Measurements from ENCODE around the gene CCDC40. TPM values are rescaled to one million over a fixed set of nuclear protein-coding genes. Genes with fewer than 3 reads are reported as not detected.
A peak's percentile ranks its signal among the peaks of the same experiment; 100 is the strongest.

Gene CCDC40, protein sequence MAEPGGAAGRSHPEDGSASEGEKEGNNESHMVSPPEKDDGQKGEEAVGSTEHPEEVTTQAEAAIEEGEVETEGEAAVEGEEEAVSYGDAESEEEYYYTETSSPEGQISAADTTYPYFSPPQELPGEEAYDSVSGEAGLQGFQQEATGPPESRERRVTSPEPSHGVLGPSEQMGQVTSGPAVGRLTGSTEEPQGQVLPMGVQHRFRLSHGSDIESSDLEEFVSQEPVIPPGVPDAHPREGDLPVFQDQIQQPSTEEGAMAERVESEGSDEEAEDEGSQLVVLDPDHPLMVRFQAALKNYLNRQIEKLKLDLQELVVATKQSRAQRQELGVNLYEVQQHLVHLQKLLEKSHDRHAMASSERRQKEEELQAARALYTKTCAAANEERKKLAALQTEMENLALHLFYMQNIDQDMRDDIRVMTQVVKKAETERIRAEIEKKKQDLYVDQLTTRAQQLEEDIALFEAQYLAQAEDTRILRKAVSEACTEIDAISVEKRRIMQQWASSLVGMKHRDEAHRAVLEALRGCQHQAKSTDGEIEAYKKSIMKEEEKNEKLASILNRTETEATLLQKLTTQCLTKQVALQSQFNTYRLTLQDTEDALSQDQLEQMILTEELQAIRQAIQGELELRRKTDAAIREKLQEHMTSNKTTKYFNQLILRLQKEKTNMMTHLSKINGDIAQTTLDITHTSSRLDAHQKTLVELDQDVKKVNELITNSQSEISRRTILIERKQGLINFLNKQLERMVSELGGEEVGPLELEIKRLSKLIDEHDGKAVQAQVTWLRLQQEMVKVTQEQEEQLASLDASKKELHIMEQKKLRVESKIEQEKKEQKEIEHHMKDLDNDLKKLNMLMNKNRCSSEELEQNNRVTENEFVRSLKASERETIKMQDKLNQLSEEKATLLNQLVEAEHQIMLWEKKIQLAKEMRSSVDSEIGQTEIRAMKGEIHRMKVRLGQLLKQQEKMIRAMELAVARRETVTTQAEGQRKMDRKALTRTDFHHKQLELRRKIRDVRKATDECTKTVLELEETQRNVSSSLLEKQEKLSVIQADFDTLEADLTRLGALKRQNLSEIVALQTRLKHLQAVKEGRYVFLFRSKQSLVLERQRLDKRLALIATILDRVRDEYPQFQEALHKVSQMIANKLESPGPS
- 5.8 TPM for polyA plus RNA-seq (2013, experiment 1 of 2)
- polyA plus RNA-seq (2013, experiment 2 of 2) = 6.3 TPM

DNA sequence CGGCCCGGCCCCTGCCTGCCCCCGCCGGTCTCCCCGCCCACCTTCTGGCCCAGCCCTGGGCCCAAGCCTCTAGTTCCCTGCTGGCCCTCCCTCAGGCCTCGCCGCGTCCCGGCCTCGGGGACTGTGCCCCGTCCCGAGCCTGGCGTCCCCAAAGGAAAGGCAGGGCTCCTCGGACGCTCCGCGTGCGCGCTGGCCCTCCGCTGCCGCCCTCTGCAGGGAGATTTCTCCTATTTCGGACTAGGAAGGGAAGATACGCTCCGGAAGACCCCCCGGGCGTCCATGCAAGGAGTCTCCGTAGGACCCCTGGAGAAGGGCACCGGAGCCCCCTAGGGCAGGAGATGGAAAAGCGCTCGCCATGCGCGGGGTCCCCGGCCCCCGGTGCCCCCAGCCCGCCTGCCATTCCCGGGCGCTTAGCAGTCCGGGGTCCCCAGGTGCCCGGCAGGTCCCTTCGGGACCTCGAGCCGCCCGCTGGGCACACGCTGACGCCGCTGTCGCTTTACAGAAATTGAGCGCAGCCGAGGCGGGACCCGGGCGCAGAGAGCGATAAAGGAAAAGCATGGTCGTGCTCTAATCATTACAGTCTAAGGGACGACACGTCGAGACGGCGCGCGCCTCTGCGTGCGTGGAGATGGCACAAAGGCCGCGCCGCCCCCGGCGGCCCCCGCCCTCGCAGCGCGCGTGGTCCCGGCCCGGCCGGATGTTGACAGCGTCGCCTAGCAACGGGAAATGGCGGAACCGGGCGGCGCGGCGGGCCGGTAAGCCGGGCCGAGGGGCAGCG, at the start of gene CCDC40:
Gene CCDC40 (plus strand): TSS at position 706 of the 778 bp plus-strand sequence. CDS start 21 bp downstream, at position 727.
- Histone ChIP-seq H3K79me1 (ENCODE audit: low read depth, low read length) (no peaks in the 10 kb centered on the region), H4K8ac (ENCODE audit: low read depth, low read length) (peak within 1 kb of the TSS; percentile 89), H3K9ac (ENCODE audit: low read depth, low read length, poor library complexity) (peak within 1 kb of the TSS; percentile 95), H3K9me3 (replicated peaks in 1 of 2; ENCODE audit: control insufficient read depth in 2 of 2, insufficient read depth in 1 of 2, low read depth in 1 of 2, low read length in 2 of 2) (peaks cover 0 to 5% of the 10 kb centered on the region in 2 donors), H3K27me3 (ENCODE audit: control insufficient read depth in 3 of 3, insufficient read depth in 3 of 3, low read depth in 1 of 3, low read length in 3 of 3) (no peaks in the 10 kb centered on the region), H2BK12ac (ENCODE audit: low read length) (no peak within 1 kb of the TSS), H2AFZ (ENCODE audit: low read length) (peak within 1 kb of the TSS; percentile 96), H2BK15ac (ENCODE audit: low read length) (peak within 1 kb of the TSS; percentile 18), H3K27ac (replicated peaks; ENCODE audit: low read length) (peak within 1 kb of the TSS; percentile 95), H4K91ac (ENCODE audit: low read depth, low read length, poor library complexity) (no peak within 1 kb of the TSS), H3K4me2 (ENCODE audit: insufficient read depth, low read length, poor library complexity, severe bottlenecking) (peak within 1 kb of the TSS; percentile 91), H3K4me3 (ENCODE audit: low read length in 2 of 2) (peak within 1 kb of the TSS; percentile 64 to 95), H3K18ac (ENCODE audit: low read length) (peak within 1 kb of the TSS; percentile 99), H3K36me3 (replicated peaks in 1 of 2; ENCODE audit: control insufficient read depth in 2 of 2, insufficient read depth in 2 of 2, low read length in 2 of 2) (peaks cover 9 to 39% of the 10 kb centered on the region in 2 donors), H2BK5ac (ENCODE audit: low read length) (peak within 1 kb of the TSS; percentile 80), H2AK5ac (ENCODE audit: low read depth, low read length) (peak within 1 kb of the TSS; percentile 40), H2BK120ac (ENCODE audit: low read depth, low read length) (no peak within 1 kb of the TSS), H3K23ac (ENCODE audit: low read depth, low read length, poor library complexity) (peak within 1 kb of the TSS; percentile 90), H3K4me1 (ENCODE audit: control insufficient read depth in 2 of 2, insufficient read depth in 1 of 2, low read depth in 1 of 2, low read length in 2 of 2) (peaks cover 0 to 26% of the 10 kb centered on the region in 2 donors), H3K14ac (ENCODE audit: low read length) (peak within 1 kb of the TSS; percentile 94), H3K4ac (ENCODE audit: low read length) (no peak within 1 kb of the TSS)
- WGBS, 2 donors (ENCODE audit: extremely low coverage in 2 of 2, insufficient read length in 2 of 2, insufficient replicate concordance in 1 of 2) = no CpG with 5 or more reads among the region's 89 CpGs
- peak; percentile 81 for DNase-seq (ENCODE audit: low spot score)

DNA sequence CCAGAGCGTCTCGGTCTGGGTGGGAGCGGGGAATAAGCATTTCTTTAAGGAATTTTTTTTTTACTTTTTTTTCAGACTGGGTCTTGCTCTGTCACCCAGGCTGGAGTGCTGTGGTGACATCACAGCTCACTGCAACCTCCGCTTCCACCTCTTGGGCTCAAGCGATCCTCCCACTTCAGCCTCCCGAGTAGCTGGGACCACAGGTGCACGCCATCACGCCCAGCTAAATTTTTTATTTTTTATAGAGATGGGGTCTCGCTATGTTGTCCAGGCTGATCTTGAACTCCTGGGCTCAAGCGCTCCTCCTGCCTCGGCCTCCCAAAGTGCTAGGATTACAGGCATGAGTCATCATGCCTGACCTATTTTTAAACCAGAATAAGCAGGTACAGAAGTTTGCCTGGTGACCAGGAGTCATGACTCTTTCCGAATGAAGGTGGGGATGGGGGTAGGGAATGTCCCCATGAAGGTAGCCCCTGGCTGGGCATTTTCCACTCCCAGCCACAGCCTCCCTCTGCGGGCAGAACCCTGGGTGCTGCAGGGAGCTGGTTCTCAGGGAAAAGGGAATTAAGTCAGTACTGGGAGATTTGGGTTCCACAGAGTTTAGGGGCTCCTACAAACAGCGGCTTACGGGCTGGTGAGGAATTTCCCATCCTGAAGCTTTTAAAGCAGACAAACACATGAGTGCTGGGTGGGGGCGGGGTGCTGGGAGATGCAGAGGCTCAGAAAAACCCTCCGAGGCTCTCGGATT, 49.1 kb upstream of the CCDC40 start:
- peaks cover 3 to 13% of the 10 kb centered on the region in 2 donors for H3K4me1 ChIP-seq (ENCODE audit: control insufficient read depth in 2 of 2, insufficient read depth in 1 of 2, low read depth in 1 of 2, low read length in 2 of 2)
- no peak overlapping the region for H3K27ac ChIP-seq (replicated peaks; ENCODE audit: low read length)
- no peak overlapping the region for H2BK120ac ChIP-seq (ENCODE audit: low read depth, low read length)
- no peak overlapping the region for H3K18ac ChIP-seq (ENCODE audit: low read length)
- peaks cover 5% of the 10 kb centered on the region for H3K79me1 ChIP-seq (ENCODE audit: low read depth, low read length)
- no peak overlapping the region for H3K14ac ChIP-seq (ENCODE audit: low read length)
- no peak overlapping the region for H3K9ac ChIP-seq (ENCODE audit: low read depth, low read length, poor library complexity)
- no peak overlapping the region for H2AK5ac ChIP-seq (ENCODE audit: low read depth, low read length)
- no peak overlapping the region for H2AFZ ChIP-seq (ENCODE audit: low read length)
- H3K4ac ChIP-seq (ENCODE audit: low read length) = no peak overlapping the region
- no peaks in the 10 kb centered on the region for H3K27me3 ChIP-seq (ENCODE audit: control insufficient read depth in 3 of 3, insufficient read depth in 3 of 3, low read depth in 1 of 3, low read length in 3 of 3)
- H2BK5ac ChIP-seq (ENCODE audit: low read length) = no peak overlapping the region
- no peak overlapping the region for H4K8ac ChIP-seq (ENCODE audit: low read depth, low read length)
- H3K23ac ChIP-seq (ENCODE audit: low read depth, low read length, poor library complexity) = no peak overlapping the region
- DNase-seq (ENCODE audit: low spot score) = no peak
- no peak overlapping the region for H3K4me2 ChIP-seq (ENCODE audit: insufficient read depth, low read length, poor library complexity, severe bottlenecking)
- WGBS, 2 donors (ENCODE audit: extremely low coverage in 2 of 2, insufficient read length in 2 of 2, insufficient replicate concordance in 1 of 2) = no CpG with 5 or more reads among the region's 18 CpGs
- no peak overlapping the region for H4K91ac ChIP-seq (ENCODE audit: low read depth, low read length, poor library complexity)
- peaks cover 0 to 3% of the 10 kb centered on the region in 2 donors for H3K9me3 ChIP-seq (replicated peaks in 1 of 2; ENCODE audit: control insufficient read depth in 2 of 2, insufficient read depth in 1 of 2, low read depth in 1 of 2, low read length in 2 of 2)
- H3K4me3 ChIP-seq (ENCODE audit: low read length in 2 of 2) = no peak overlapping the region
- H2BK15ac ChIP-seq (ENCODE audit: low read length) = no peak overlapping the region
- H3K36me3 ChIP-seq (replicated peaks in 1 of 2; ENCODE audit: control insufficient read depth in 2 of 2, insufficient read depth in 2 of 2, low read length in 2 of 2) = peaks cover 0 to 27% of the 10 kb centered on the region in 2 donors
- no peak overlapping the region for H2BK12ac ChIP-seq (ENCODE audit: low read length)

- WGBS, 2 donors (ENCODE audit: extremely low coverage in 2 of 2, insufficient read length in 2 of 2, insufficient replicate concordance in 1 of 2) = no CpG with 5 or more reads among the region's 7 CpGs
- Histone ChIP-seq H4K91ac (ENCODE audit: low read depth, low read length, poor library complexity) (no peak overlapping the region), H2BK120ac (ENCODE audit: low read depth, low read length) (no peak overlapping the region), H3K4ac (ENCODE audit: low read length) (no peak overlapping the region), H3K27me3 (ENCODE audit: control insufficient read depth in 3 of 3, insufficient read depth in 3 of 3, low read depth in 1 of 3, low read length in 3 of 3) (no peaks in the 10 kb centered on the region), H3K36me3 (replicated peaks in 1 of 2; ENCODE audit: control insufficient read depth in 2 of 2, insufficient read depth in 2 of 2, low read length in 2 of 2) (peaks cover under 1 to 27% of the 10 kb centered on the region in 2 donors), H3K4me2 (ENCODE audit: insufficient read depth, low read length, poor library complexity, severe bottlenecking) (no peak overlapping the region), H2BK15ac (ENCODE audit: low read length) (no peak overlapping the region), H2BK12ac (ENCODE audit: low read length) (no peak overlapping the region), H2BK5ac (ENCODE audit: low read length) (no peak overlapping the region), H3K18ac (ENCODE audit: low read length) (no peak overlapping the region), H3K4me1 (ENCODE audit: control insufficient read depth in 2 of 2, insufficient read depth in 1 of 2, low read depth in 1 of 2, low read length in 2 of 2) (peaks cover 4 to 17% of the 10 kb centered on the region in 2 donors), H3K9ac (ENCODE audit: low read depth, low read length, poor library complexity) (peak overlapping the region; percentile 47), H3K4me3 (ENCODE audit: low read length in 2 of 2) (no peak overlapping the region), H3K79me1 (ENCODE audit: low read depth, low read length) (peaks cover 7% of the 10 kb centered on the region), H3K14ac (ENCODE audit: low read length) (no peak overlapping the region), H4K8ac (ENCODE audit: low read depth, low read length) (no peak overlapping the region), H3K9me3 (replicated peaks in 1 of 2; ENCODE audit: control insufficient read depth in 2 of 2, insufficient read depth in 1 of 2, low read depth in 1 of 2, low read length in 2 of 2) (peaks cover 0 to 3% of the 10 kb centered on the region in 2 donors), H3K23ac (ENCODE audit: low read depth, low read length, poor library complexity) (no peak overlapping the region), H2AK5ac (ENCODE audit: low read depth, low read length) (no peak overlapping the region), H2AFZ (ENCODE audit: low read length) (no peak overlapping the region), H3K27ac (replicated peaks; ENCODE audit: low read length) (no peak overlapping the region)
- no peak for DNase-seq (ENCODE audit: low spot score)
Observed at GRCh38 chr17:79987935-79988184, 48.6 kb upstream of the CCDC40 start.

All from neuronal stem cell (in vitro differentiated cells).